ENCODE data around the gene ALOX12.

ALOX12 gene

GRCh38 chr17:7003745-7004144 lies 7.9 kb downstream of the ALOX12 start:
- DNase-seq, result no peak

- peak; percentile 68 for DNase-seq
Measured at GRCh38 chr17:7004398-7005253, 8.8 kb downstream of the ALOX12 start.

- no peak for DNase-seq
Measured at GRCh38 chr17:7005716-7006115, 9.9 kb downstream of the ALOX12 start.

GRCh38 chr17:7007143-7007542 lies 11.3 kb downstream of the ALOX12 start:
- no peak for DNase-seq

- no peak for DNase-seq
Measured at GRCh38 chr17:7010523-7010922, 14.7 kb downstream of the ALOX12 start.

GRCh38 chr17:7011415-7011814 lies 15.6 kb downstream of the ALOX12 start:
- no peak for DNase-seq

GRCh38 chr17:7011942-7012254 lies 16.0 kb downstream of the ALOX12 start:
- DNase-seq, result no peak

GRCh38 chr17:7014261-7014994 lies 18.6 kb downstream of the ALOX12 start:
- DNase-seq, result peak; percentile 99

GRCh38 chr17:7014995-7015958 lies 19.4 kb downstream of the ALOX12 start:
- DNase-seq, result peak; percentile 82

GRCh38 chr17:7016418-7016817 lies 20.6 kb downstream of the ALOX12 start:
- DNase-seq, result no peak

- no peak for DNase-seq
Measured at GRCh38 chr17:7016886-7017826, 21.3 kb downstream of the ALOX12 start.

- no peak for DNase-seq
Measured at GRCh38 chr17:7017827-7018200, 22.0 kb downstream of the ALOX12 start.

- no peak for DNase-seq
Measured at GRCh38 chr17:7018331-7018964, 22.6 kb downstream of the ALOX12 start.

- no peak for DNase-seq
Measured at GRCh38 chr17:7019367-7019766, 23.5 kb downstream of the ALOX12 start.

- DNase-seq, result no peak
Measured at GRCh38 chr17:7019839-7020519, 24.1 kb downstream of the ALOX12 start.

GRCh38 chr17:7020894-7021664 lies 25.2 kb downstream of the ALOX12 start:
- DNase-seq, result no peak

- DNase-seq, result peak; percentile 67
Measured at GRCh38 chr17:7021993-7022778, 26.3 kb downstream of the ALOX12 start.

- DNase-seq, result no peak
Measured at GRCh38 chr17:7022781-7023571, 27.1 kb downstream of the ALOX12 start, which contains the start of gene BCL6B. BCL6B (plus strand) TSS chr17:7023050; CDS start chr17:7023672, 622 bp downstream.

Data from inflammatory macrophage treated with lipopolysaccharide for 4 hours (primary cell).